ENCODE measurements around the gene ELMOD3.

The ELMOD3 gene

DNA sequence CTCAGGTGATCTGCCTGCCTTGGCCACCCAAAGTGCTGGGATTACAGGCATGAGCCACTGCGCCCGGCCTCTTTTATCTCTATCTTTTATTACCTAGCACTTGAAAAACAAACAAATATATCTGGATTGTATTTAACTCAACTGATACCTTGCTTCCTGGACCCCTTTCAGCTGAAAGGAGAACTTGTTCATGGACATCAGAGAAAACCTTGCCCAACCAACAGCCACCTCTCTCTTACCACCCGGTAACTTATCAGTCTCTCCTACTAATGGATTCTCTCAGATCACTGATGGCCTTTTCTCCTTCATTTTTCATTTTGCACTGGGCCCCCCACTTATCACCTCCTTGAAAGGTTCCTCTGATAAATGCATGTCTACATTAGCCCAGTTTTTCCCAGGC is 7.0 kb upstream of the ELMOD3 start:
- 0 out of 2 replicates have a peak, but pooled peaks cover 2% of the 10 kb centered on the region for H3K79me2 ChIP-seq (ENCODE audit: low read length)
- no peaks in the 10 kb centered on the region for H3K4me1 ChIP-seq (ENCODE audit: low read length)
- H3K9ac ChIP-seq (ENCODE audit: low read length) = no peak overlapping the region
- H3K4me3 ChIP-seq (ENCODE audit: low read length) = no peak overlapping the region
- no peaks in the 10 kb centered on the region for H3K9me3 ChIP-seq (ENCODE audit: insufficient read depth, low read length)
- H3K27ac ChIP-seq (ENCODE audit: low read length) = no peak overlapping the region
- TF ChIP-seq CTCF (IDR thresholded peaks at IDR 0.05; ENCODE audit: low read depth, low read length) = no peak
- no peak for TF ChIP-seq EZH2phosphoT487 (IDR thresholded peaks at IDR 0.05; ENCODE audit: low read depth)
- no peaks in the 10 kb centered on the region for H3K27me3 ChIP-seq (ENCODE audit: low read depth, low read length)
- H3K4me2 ChIP-seq (ENCODE audit: low read length) = no peak overlapping the region
- no peaks in the 10 kb centered on the region for H4K20me1 ChIP-seq (ENCODE audit: insufficient read depth, low read length)
- peaks cover 20% of the 10 kb centered on the region for H3K36me3 ChIP-seq (replicated peaks; ENCODE audit: low read depth, low read length)
- no peak overlapping the region for H2AFZ ChIP-seq (ENCODE audit: low read depth, low read length)

DNA sequence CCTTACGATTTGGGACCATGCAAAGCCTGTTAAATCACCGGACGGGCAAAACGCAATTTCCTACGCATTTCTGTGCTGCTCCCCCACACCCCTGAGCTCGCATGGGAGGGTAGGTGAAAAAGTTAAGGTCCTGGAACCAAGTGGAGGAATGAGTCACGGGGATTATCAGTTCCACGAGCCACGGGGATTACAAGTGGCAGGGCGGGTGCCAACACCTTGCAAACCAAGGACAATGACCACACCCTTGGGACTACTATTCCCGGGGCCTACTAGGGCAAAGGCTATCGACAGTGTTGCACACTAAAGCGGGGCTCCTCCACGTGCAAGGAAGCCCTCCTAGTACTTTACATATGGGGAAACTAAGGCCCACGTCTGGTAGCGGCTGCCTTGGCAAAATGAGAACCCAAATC is 688 bp upstream of the ELMOD3 start:
- TF ChIP-seq CTCF (IDR thresholded peaks at IDR 0.05; ENCODE audit: low read depth, low read length) = no peak
- no peak for TF ChIP-seq EZH2phosphoT487 (IDR thresholded peaks at IDR 0.05; ENCODE audit: low read depth)
- Histone ChIP-seq H3K9ac (ENCODE audit: low read length) (peak overlapping the region; percentile 74), H3K27me3 (ENCODE audit: low read depth, low read length) (no peaks in the 10 kb centered on the region), H3K79me2 (ENCODE audit: low read length) (peaks cover 28% of the 10 kb centered on the region), H3K27ac (ENCODE audit: low read length) (peak overlapping the region; percentile 24), H4K20me1 (ENCODE audit: insufficient read depth, low read length) (no peaks in the 10 kb centered on the region), H3K4me1 (ENCODE audit: low read length) (peaks cover 10% of the 10 kb centered on the region), H3K36me3 (replicated peaks; ENCODE audit: low read depth, low read length) (peaks cover 24% of the 10 kb centered on the region), H2AFZ (ENCODE audit: low read depth, low read length) (peak overlapping the region; percentile 58), H3K9me3 (ENCODE audit: insufficient read depth, low read length) (no peaks in the 10 kb centered on the region), H3K4me2 (ENCODE audit: low read length) (peak overlapping the region; percentile 96), H3K4me3 (ENCODE audit: low read length) (peak overlapping the region; percentile 94)

- Histone ChIP-seq H3K36me3 (replicated peaks; ENCODE audit: low read depth, low read length) (peaks cover 17% of the 10 kb centered on the region), H3K27ac (ENCODE audit: low read length) (peak overlapping the region; percentile 28), H2AFZ (ENCODE audit: low read depth, low read length) (peak overlapping the region; percentile 98), H3K9ac (ENCODE audit: low read length) (peak overlapping the region; percentile 92), H3K4me2 (ENCODE audit: low read length) (peak overlapping the region; percentile 79), H3K79me2 (ENCODE audit: low read length) (peaks cover 28% of the 10 kb centered on the region), H3K9me3 (ENCODE audit: insufficient read depth, low read length) (no peaks in the 10 kb centered on the region), H3K4me3 (ENCODE audit: low read length) (peak overlapping the region; percentile 94), H3K4me1 (ENCODE audit: low read length) (peaks cover 10% of the 10 kb centered on the region), H3K27me3 (ENCODE audit: low read depth, low read length) (no peaks in the 10 kb centered on the region), H4K20me1 (ENCODE audit: insufficient read depth, low read length) (no peaks in the 10 kb centered on the region)
- TF ChIP-seq EZH2phosphoT487 (IDR thresholded peaks at IDR 0.05; ENCODE audit: low read depth) (no peak), CTCF (IDR thresholded peaks at IDR 0.05; ENCODE audit: low read depth, low read length) (no peak)
Observed at GRCh38 chr2:85355073-85355410, 473 bp downstream of the ELMOD3 start.

DNA sequence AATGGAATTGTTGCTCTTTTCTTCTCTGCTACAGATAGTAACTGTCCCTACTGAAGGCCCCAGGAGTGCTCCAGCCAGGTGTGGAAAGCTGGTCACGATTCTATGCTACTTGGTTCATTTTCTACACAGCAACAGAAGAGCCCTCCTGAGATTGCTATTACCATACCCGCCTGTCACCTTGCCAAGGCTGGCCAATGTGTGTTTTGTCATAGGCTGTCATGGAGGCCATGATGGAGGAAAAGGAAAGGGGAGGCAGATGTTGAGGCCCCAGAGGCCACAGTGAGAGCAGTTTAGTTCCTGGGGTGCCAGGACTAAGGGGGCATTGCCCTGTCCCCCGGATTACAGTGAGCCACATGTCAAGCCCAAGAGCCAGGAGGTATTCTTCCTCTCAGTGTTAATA is 952 bp downstream of the ELMOD3 start:
- H3K9me3 ChIP-seq (ENCODE audit: insufficient read depth, low read length) = no peaks in the 10 kb centered on the region
- H3K36me3 ChIP-seq (replicated peaks; ENCODE audit: low read depth, low read length) = peaks cover 13% of the 10 kb centered on the region
- no peak overlapping the region for H3K27ac ChIP-seq (ENCODE audit: low read length)
- no peak overlapping the region for H2AFZ ChIP-seq (ENCODE audit: low read depth, low read length)
- H3K9ac ChIP-seq (ENCODE audit: low read length) = peak overlapping the region; percentile 92; the same call in 1 of the 2 replicates
- peak overlapping the region; percentile 94 for H3K4me3 ChIP-seq (ENCODE audit: low read length)
- H3K4me2 ChIP-seq (ENCODE audit: low read length) = peak overlapping the region; percentile 79
- H3K4me1 ChIP-seq (ENCODE audit: low read length) = peaks cover 10% of the 10 kb centered on the region
- peaks cover 28% of the 10 kb centered on the region for H3K79me2 ChIP-seq (ENCODE audit: low read length)
- TF ChIP-seq CTCF (IDR thresholded peaks at IDR 0.05; ENCODE audit: low read depth, low read length) (no peak), EZH2phosphoT487 (IDR thresholded peaks at IDR 0.05; ENCODE audit: low read depth) (no peak)
- H4K20me1 ChIP-seq (ENCODE audit: insufficient read depth, low read length) = no peaks in the 10 kb centered on the region
- H3K27me3 ChIP-seq (ENCODE audit: low read depth, low read length) = no peaks in the 10 kb centered on the region

Data from OCI-LY3 (cell line).